Activated T-cell treated with anti-CD3 and anti-CD28 coated beads, Interleukin-2, amount 50 U/mL, for 72 hours (primary cell): ENCODE results near the gene OLFML3. TPM values are rescaled to one million over a fixed set of nuclear protein-coding genes. Genes with fewer than 3 reads are reported as not detected.
"Not testable (repeated sequence)": the region's sequence is repeated elsewhere in the genome, so short reads cannot be mapped to it uniquely, and the experiment has no call there.

Source experiments
- ATAC-seq, 2 donors: fragments of 150-1000 bp; cut with Tn5 transposase; replicated peaks in 1 of 2; 2 replicates each; pipeline ENCODE4 v1.10.0; 2021; ENCODE audit warnings: moderate library complexity in 2 of 2, mild to moderate bottlenecking in 1 of 2
- DNase-seq, 2 donors: peaks; one replicate each; pipeline ENCODE4 v3.0.0; 2021 to 2022; ENCODE audit warnings: mixed read lengths in 1 of 2
- H3K27ac Mint-ChIP-seq: one replicate; pipeline ENCODE4 v1.8.0; 2022; ENCODE audit warnings: mild to moderate bottlenecking, moderate library complexity, mixed read lengths
- H3K27me3 Mint-ChIP-seq: one replicate; pipeline ENCODE4 v1.8.0; 2022; ENCODE audit warnings: low read depth, mixed read lengths
- H3K36me3 Mint-ChIP-seq, 2 donors: one replicate each; pipeline ENCODE4 v1.8.0; 2022; ENCODE audit warnings: mixed read lengths in 2 of 2, mild to moderate bottlenecking in 1 of 2; ENCODE audit not compliant: insufficient read depth in 2 of 2
- H3K4me1 Mint-ChIP-seq: one replicate; pipeline ENCODE4 v1.8.0; 2022; ENCODE audit warnings: low read depth, mixed read lengths
- H3K4me3 Mint-ChIP-seq, 2 donors: one replicate each; pipeline ENCODE4 v1.8.0; 2022; ENCODE audit warnings: mild to moderate bottlenecking in 2 of 2, mixed read lengths in 2 of 2, moderate library complexity in 2 of 2
- H3K9me3 Mint-ChIP-seq, 2 donors: one replicate each; pipeline ENCODE4 v1.8.0; 2022; ENCODE audit warnings: mixed read lengths in 2 of 2
- total RNA-seq, 2 donors: library from RNA; stranded (reverse); gene quantifications; one replicate each; pipeline ENCODE4 v1.2.3, GENCODE V29; 2022

OLFML3 gene
- total RNA-seq, 2 donors from 2014 or later: 0.90 to 1.0 TPM

- H3K27me3 Mint-ChIP-seq: peaks cover 26% of the 10 kb centered on the region
- DNase-seq (no peak), ATAC-seq (no peak)
- H3K36me3 Mint-ChIP-seq: no peaks in the 10 kb centered on the region
- peaks cover 0 to 2% of the 10 kb centered on the region in 2 donors for H3K9me3 Mint-ChIP-seq
- H3K4me1 Mint-ChIP-seq: no peaks in the 10 kb centered on the region
- no peak overlapping the region for H3K4me3 Mint-ChIP-seq
- H3K27ac Mint-ChIP-seq: no peak overlapping the region
Measured at GRCh38 chr1:114003431-114003830, 24.2 kb downstream of the OLFML3 start.

GRCh38 chr1:114006825-114007224 is 27.6 kb downstream of the OLFML3 start:
- not testable (repeated sequence) for H3K4me1 Mint-ChIP-seq, DNase-seq, ATAC-seq, H3K36me3 Mint-ChIP-seq, H3K9me3 Mint-ChIP-seq, H3K4me3 Mint-ChIP-seq, H3K27ac Mint-ChIP-seq
- H3K27me3 Mint-ChIP-seq: peaks cover 26% of the 10 kb centered on the region

- H3K4me1 Mint-ChIP-seq: no peaks in the 10 kb centered on the region
- DNase-seq: no peak
- H3K27ac Mint-ChIP-seq: no peak overlapping the region
- peaks cover 0 to 2% of the 10 kb centered on the region in 2 donors for H3K9me3 Mint-ChIP-seq
- H3K4me3 Mint-ChIP-seq: no peak overlapping the region
- H3K27me3 Mint-ChIP-seq: peaks cover 20% of the 10 kb centered on the region
- ATAC-seq: no peak
- no peaks in the 10 kb centered on the region for H3K36me3 Mint-ChIP-seq
Measured at GRCh38 chr1:114008480-114008941, 29.2 kb downstream of the OLFML3 start.

- Mint-ChIP-seq H3K9me3 (peaks cover 0 to 2% of the 10 kb centered on the region in 2 donors), H3K4me1 (no peaks in the 10 kb centered on the region), H3K27me3 (peaks cover 20% of the 10 kb centered on the region), H3K27ac (no peak overlapping the region), H3K4me3 (no peak overlapping the region), H3K36me3 (no peaks in the 10 kb centered on the region)
- ATAC-seq (no peak), DNase-seq (no peak)
Measured at GRCh38 chr1:114008993-114009392, 29.7 kb downstream of the OLFML3 start.

- H3K27me3 Mint-ChIP-seq: peaks cover 20% of the 10 kb centered on the region
- H3K4me3 Mint-ChIP-seq: no peak overlapping the region
- no peak overlapping the region for H3K27ac Mint-ChIP-seq
- no peaks in the 10 kb centered on the region for H3K36me3 Mint-ChIP-seq
- peaks cover 0 to 2% of the 10 kb centered on the region in 2 donors for H3K9me3 Mint-ChIP-seq
- no peak for ATAC-seq
- no peak for DNase-seq
- H3K4me1 Mint-ChIP-seq: no peaks in the 10 kb centered on the region
Measured at GRCh38 chr1:114009393-114009792, 30.1 kb downstream of the OLFML3 start.

GRCh38 chr1:114010433-114011184 is 31.3 kb downstream of the OLFML3 start:
- Mint-ChIP-seq H3K9me3 (peaks cover 0 to under 1% of the 10 kb centered on the region in 2 donors), H3K36me3 (no peaks in the 10 kb centered on the region), H3K27me3 (peaks cover 9% of the 10 kb centered on the region), H3K4me1 (no peaks in the 10 kb centered on the region), H3K4me3 (no peak overlapping the region), H3K27ac (no peak overlapping the region)
- no peak for ATAC-seq
- no peak for DNase-seq

- Mint-ChIP-seq H3K4me1 (no peaks in the 10 kb centered on the region), H3K27me3 (peaks cover 3% of the 10 kb centered on the region), H3K36me3 (no peaks in the 10 kb centered on the region), H3K27ac (no peak overlapping the region), H3K4me3 (no peak overlapping the region), H3K9me3 (no peaks in the 10 kb centered on the region)
- ATAC-seq (no peak), DNase-seq (no peak)
Measured at GRCh38 chr1:114011796-114012195, 32.5 kb downstream of the OLFML3 start.

- Mint-ChIP-seq H3K4me1 (no peaks in the 10 kb centered on the region), H3K36me3 (peaks cover 0 to 2% of the 10 kb centered on the region in 2 donors), H3K27me3 (no peaks in the 10 kb centered on the region), H3K4me3 (no peak overlapping the region), H3K27ac (no peak overlapping the region), H3K9me3 (peaks cover 0 to 7% of the 10 kb centered on the region in 2 donors)
- DNase-seq (no peak), ATAC-seq (no peak)
Measured at GRCh38 chr1:114015075-114015474, 35.8 kb downstream of the OLFML3 start.

GRCh38 chr1:114019724-114020123 is 40.5 kb downstream of the OLFML3 start:
- H3K4me1 Mint-ChIP-seq, DNase-seq, H3K9me3 Mint-ChIP-seq, ATAC-seq, H3K27ac Mint-ChIP-seq, H3K36me3 Mint-ChIP-seq, H3K4me3 Mint-ChIP-seq, H3K27me3 Mint-ChIP-seq: not testable (repeated sequence)

- H3K27me3 Mint-ChIP-seq: no peaks in the 10 kb centered on the region
- H3K4me1 Mint-ChIP-seq: no peaks in the 10 kb centered on the region
- peaks cover 0 to 2% of the 10 kb centered on the region in 2 donors for H3K36me3 Mint-ChIP-seq
- H3K4me3 Mint-ChIP-seq: no peak overlapping the region
- ATAC-seq (no peak), DNase-seq (no peak)
- H3K27ac Mint-ChIP-seq: no peak overlapping the region
- peaks cover 0 to 7% of the 10 kb centered on the region in 2 donors for H3K9me3 Mint-ChIP-seq
Measured at GRCh38 chr1:114021665-114022099, 42.4 kb downstream of the OLFML3 start.

- ATAC-seq (no peak), DNase-seq (no peak)
- no peak overlapping the region for H3K4me3 Mint-ChIP-seq
- no peaks in the 10 kb centered on the region for H3K4me1 Mint-ChIP-seq
- H3K9me3 Mint-ChIP-seq: peaks cover 0 to 7% of the 10 kb centered on the region in 2 donors
- peaks cover 0 to 2% of the 10 kb centered on the region in 2 donors for H3K36me3 Mint-ChIP-seq
- no peak overlapping the region for H3K27ac Mint-ChIP-seq
- no peaks in the 10 kb centered on the region for H3K27me3 Mint-ChIP-seq
Measured at GRCh38 chr1:114022877-114023276, 43.6 kb downstream of the OLFML3 start.

- Mint-ChIP-seq H3K27ac (no peak overlapping the region), H3K4me3 (no peak overlapping the region), H3K36me3 (peaks cover 0 to 2% of the 10 kb centered on the region in 2 donors), H3K27me3 (no peaks in the 10 kb centered on the region), H3K9me3 (peaks cover 0 to 7% of the 10 kb centered on the region in 2 donors), H3K4me1 (no peaks in the 10 kb centered on the region)
- no peak for DNase-seq
- ATAC-seq: no peak
Measured at GRCh38 chr1:114023377-114023776, 44.1 kb downstream of the OLFML3 start.

GRCh38 chr1:114024049-114024448 is 44.8 kb downstream of the OLFML3 start:
- H3K4me1 Mint-ChIP-seq: no peaks in the 10 kb centered on the region
- no peak for ATAC-seq

More at GRCh38 chr1:114024049-114024448, 44.8 kb downstream of the OLFML3 start:
- no peaks in the 10 kb centered on the region for H3K27me3 Mint-ChIP-seq
- DNase-seq: no peak
- peaks cover 0 to 7% of the 10 kb centered on the region in 2 donors for H3K9me3 Mint-ChIP-seq
- H3K36me3 Mint-ChIP-seq: peaks cover 0 to 2% of the 10 kb centered on the region in 2 donors
- no peak overlapping the region for H3K4me3 Mint-ChIP-seq
- H3K27ac Mint-ChIP-seq: no peak overlapping the region
